Effector CD4-positive, alpha-beta T cell (primary cell): ENCODE data around the gene BCL3.
A peak's percentile ranks its signal among the peaks of the same experiment; 100 is the strongest.

ENCODE experiments used
- DNase-seq: peaks from one replicate; pipeline ENCODE4 v3.0.0-alpha.2; 2020

The BCL3 gene

DNA sequence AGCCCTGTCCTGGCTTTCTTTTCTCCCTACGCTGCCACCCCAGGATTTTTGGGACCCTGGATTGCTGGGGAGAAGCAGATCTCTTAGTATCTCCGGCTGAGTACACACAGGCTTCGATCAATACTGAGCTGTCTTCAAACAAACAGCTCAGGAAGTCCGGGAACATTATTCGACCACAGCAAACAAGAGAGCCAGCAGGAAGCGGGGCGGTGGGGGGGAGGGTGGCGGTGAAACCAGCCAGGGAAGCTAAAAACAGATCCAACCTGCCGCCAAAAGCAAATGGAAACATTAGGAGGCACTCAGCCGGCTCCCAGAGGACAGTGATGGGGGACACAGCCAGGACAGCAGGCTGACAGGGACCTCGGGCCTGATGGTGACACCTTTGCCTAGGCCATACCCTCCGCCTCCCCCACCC, 48.2 kb downstream of the BCL3 start:
- DNase-seq, result no peak

GRCh38 chr19:44799627-44800346, 51.3 kb downstream of the BCL3 start:
- DNase-seq, result no peak

DNA sequence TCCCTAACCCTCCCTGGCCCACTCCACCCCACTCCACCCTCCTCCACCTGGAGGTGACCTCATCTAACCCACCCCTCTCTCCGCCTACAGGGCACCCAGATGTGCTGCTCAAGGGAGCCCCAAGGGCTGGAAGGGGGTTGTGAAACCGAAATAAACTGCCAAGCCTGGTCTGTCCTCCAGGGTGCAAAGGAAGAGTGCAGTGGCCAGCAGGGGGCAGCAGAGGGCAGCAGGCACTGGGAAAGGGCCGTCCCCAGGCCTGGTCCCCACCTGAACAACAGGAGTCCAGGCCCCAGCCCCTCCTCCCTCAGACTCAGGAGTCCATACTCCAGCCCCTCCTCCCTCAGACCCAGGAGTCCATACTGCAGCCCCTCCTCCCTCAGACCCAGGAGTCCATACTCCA, 52.0 kb downstream of the BCL3 start:
- DNase-seq, result peak; percentile 78

- DNase-seq, result no peak
Measured at GRCh38 chr19:44803442-44804428, 55.2 kb downstream of the BCL3 start.

- DNase-seq, result no peak
Measured at GRCh38 chr19:44806291-44806690, 57.8 kb downstream of the BCL3 start.

- no peak for DNase-seq
Measured at GRCh38 chr19:44807162-44807561, 58.7 kb downstream of the BCL3 start.

DNA sequence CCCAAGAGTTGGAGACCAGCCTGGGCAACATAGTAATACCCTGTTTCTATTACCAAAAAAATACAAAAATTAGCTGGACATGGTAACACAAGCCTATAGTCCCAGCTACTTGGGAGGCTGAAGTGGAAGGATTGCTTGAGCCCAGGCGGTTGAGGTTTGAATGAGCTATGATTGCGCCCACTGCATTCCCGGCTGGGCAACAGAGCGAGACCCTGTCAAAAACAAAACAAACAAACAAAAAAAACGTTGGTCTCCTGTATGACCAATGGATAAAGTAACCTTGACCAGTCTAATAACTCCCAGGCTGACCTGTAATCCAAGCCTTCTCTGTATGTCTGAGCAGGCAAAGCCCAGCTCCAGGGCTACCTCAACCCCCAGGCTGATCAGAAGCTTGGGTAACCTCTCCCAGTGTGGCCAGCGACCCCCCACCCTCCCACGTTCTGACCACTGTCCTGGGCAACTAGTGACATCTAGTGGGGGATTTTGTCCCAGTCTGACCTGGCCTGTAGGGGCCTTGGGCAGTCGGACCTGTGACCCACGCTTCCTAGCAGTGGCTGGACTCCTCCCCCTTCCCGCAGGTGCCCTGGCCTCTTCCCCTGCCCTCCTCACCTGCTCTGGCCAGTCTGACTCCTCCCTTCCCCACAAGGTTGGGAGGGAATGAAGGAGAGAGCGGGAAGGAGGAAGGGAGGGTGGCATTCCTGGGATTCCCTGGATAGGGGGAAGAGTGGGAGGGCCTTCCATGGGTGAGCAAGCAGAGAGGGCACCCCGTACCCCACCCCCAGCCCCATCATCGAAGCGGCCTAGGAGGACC, 59.3 kb downstream of the BCL3 start:
- no peak for DNase-seq

DNA sequence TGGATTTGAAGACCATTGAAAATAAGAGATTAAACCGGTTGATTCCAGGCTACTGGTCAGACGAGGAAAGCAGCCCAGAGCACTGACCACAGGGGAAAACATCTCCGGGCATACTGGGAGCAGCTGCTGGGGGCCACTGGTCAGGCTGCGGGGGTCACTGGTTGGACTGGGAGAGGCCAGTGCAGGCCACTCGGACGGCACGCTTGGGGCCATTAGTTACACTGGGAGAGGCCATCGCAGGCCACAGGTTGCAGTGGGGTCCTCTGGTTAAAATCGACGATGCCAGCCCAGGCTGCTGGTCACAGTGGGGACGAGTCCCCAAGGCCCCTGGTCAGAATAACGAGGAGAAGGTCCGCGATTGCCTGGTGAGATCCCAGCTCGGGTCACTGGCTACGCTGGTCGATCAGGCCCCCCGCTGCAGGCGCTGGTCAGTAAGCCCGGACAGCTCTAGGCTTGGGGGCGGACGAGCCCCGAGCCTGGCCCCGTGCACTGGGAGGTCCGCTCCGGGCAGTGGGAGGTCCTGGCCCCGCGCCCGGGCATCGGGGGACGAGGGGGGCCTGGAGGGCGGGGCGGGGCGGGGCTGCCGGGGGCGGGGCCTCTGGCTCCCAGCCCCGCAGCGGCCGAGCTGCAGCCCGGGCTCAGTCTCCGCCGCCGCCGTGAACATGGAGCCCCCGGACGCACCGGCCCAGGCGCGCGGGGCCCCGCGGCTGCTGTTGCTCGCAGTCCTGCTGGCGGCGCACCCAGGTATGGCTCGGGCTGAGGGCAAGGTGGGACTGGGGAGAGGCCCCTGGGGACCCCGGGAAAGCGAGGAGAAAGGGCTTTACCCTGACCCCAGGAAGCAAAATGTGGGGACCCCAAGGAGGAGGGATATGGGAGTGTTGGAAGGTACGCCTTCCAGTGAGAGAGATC, 60.2 kb downstream of the BCL3 start, which contains the start of gene BCAM:
Gene BCAM, plus strand, starts transcription at position 641 of the 909 bp plus-strand sequence. Its CDS starts 22 bp downstream, at position 663.
- no peak for DNase-seq
